Urothelium cell line (cell line): ENCODE results near the gene ANKRD11.

Source experiments
- DNase-seq: peaks from one replicate; pipeline ENCODE4 v3.0.0; 2011; ENCODE audit warnings: low spot score, mixed read lengths
- FAIRE-seq: peaks from 2 replicates; lab custom pipeline; 2011; peaks lifted over from hg19 to GRCh38; lab: Jason Lieb, UNC

Gene ANKRD11

DNA sequence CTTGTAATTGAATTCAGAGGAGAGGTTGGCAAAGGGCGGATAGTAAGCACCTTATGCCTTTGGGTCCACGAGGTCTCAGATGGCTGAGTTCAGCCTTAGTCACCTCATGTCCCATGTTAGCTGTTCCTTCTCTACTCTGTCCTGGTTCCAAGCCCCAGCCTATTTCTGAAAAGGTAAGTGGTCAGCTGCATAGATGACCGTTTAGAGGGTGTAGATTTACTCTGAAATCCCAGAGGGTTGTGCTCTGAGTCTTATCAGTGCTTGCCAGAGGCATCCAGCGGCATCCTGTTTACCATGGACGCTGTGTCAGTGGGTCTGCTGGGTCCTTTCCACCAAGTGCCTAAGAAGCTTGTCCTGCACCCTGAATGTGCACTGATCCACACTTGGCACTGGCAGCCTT lies 271.0 kb downstream of the ANKRD11 start:
- DNase-seq (no peak), FAIRE-seq (no peak)
